ENCODE measurements around the gene TMEM165. TPM values are rescaled to one million over a fixed set of nuclear protein-coding genes. Genes with fewer than 3 reads are reported as not detected.
A peak's percentile ranks its signal among the peaks of the same experiment; 100 is the strongest.
"Not testable (repeated sequence)": the region's sequence is repeated elsewhere in the genome, so short reads cannot be mapped to it uniquely, and the experiment has no call there.

TMEM165 gene, protein sequence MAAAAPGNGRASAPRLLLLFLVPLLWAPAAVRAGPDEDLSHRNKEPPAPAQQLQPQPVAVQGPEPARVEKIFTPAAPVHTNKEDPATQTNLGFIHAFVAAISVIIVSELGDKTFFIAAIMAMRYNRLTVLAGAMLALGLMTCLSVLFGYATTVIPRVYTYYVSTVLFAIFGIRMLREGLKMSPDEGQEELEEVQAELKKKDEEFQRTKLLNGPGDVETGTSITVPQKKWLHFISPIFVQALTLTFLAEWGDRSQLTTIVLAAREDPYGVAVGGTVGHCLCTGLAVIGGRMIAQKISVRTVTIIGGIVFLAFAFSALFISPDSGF
- 75.1 and 79.1 TPM in 2 replicates for total RNA-seq (2014; rRNA removed; shearing (Covaris generic))
- polyA plus RNA-seq (2014; cell fraction: nucleus; rRNA removed), result 86.2 and 121 TPM in 2 replicates

DNA sequence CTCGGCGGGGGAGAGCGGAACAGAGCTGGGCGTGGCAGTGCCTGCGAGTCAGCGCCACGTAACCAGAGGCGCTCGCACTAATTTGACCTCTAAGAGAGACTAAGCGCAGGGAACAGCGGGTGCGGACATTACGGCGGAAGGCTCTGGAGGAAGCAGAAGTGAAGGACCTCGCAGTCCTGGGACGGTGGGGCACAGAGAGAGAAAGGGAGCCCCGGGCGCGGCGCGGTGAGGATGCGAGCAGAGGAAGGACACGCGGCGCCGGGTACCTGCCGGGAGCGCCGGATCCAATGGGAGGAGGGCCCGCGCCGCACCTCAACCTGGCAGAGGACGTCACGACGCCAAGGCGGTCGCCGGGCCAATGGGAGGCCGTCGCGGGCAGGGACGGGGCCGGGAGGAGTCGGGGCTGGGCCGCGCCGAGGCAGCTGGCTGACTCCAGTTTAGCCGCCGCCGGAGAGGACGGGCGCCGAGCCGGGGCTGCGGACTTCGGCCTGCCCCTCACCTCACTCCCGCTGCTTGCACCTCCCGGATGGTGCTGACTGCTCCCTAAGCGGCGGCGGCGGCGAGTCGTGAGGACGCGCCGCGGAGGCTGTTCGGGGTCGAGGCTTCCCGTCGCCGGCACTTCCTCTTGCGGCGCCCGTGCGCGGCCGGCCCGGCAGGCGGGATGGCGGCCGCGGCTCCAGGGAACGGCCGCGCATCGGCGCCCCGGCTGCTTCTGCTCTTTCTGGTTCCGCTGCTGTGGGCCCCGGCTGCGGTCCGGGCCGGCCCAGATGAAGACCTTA, at the start of gene TMEM165:
TSS of gene TMEM165 (plus strand) at position 429 of the 779 bp plus-strand sequence. CDS start at position 662, 233 bp downstream.
- peak; percentile 75 for DNase-seq (ENCODE audit: extremely low read depth, low read depth)

DNA sequence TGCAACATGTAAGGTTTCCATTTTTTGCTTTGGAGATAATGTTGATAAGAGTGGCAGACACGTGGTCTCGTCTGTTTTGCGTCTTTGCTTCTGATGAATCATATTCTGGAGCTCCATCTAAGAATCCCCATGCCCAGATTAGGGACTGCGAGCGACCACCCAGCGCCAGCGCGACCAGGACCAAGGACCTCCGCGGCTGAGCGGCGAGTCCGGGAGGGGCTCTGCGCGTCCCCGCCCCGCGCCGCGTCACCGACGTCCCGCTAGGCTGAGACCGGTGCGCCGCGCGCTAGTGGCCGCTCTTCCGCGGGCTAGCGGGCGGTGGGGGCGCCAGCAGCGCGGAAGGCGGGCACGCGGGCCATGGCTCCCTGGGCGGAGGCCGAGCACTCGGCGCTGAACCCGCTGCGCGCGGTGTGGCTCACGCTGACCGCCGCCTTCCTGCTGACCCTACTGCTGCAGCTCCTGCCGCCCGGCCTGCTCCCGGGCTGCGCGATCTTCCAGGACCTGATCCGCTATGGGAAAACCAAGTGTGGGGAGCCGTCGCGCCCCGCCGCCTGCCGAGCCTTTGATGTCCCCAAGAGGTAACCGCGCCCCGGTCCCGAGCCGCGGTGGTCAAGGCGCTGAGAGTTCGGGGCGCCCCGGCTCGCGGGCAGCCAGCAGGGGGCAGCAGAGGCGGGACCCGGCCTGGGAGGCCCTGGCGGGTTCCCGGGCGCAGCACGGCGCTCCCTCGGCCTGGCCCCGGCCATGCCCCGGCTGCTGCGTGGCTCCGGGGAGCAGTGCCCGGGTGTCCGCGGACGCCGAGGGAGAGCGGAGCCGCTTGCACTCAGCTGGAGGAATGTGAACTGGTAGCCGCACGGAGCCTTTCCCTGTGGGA, 49.5 kb upstream of the TMEM165 start, which contains the start of gene SRD5A3:
TSS of gene SRD5A3 (plus strand) at position 263 of the 871 bp plus-strand sequence. CDS start at position 358, 95 bp downstream.
- peak; percentile 75 for DNase-seq (ENCODE audit: extremely low read depth, low read depth)

DNA sequence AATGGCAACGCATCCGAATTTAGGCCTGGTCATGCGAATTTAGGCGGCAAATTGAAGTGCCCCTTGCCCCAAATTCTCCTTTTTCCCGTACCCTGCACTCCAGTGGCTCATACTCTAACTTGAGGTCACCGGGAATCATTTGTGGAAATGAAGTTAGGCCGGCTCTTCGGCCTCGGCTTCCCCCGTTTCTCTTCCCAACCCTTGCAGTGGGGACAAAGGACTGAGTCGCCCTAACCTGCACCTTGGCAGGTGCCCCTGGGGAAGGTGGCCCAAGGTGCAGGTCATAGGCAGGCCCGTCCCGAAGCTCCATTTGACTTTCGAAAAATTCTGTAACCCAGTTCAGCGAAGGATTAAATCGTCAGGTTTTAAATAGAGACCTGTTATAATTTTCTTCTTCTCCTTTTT, 48.9 kb upstream of the TMEM165 start:
- DNase-seq (ENCODE audit: extremely low read depth, low read depth), result no peak

DNA sequence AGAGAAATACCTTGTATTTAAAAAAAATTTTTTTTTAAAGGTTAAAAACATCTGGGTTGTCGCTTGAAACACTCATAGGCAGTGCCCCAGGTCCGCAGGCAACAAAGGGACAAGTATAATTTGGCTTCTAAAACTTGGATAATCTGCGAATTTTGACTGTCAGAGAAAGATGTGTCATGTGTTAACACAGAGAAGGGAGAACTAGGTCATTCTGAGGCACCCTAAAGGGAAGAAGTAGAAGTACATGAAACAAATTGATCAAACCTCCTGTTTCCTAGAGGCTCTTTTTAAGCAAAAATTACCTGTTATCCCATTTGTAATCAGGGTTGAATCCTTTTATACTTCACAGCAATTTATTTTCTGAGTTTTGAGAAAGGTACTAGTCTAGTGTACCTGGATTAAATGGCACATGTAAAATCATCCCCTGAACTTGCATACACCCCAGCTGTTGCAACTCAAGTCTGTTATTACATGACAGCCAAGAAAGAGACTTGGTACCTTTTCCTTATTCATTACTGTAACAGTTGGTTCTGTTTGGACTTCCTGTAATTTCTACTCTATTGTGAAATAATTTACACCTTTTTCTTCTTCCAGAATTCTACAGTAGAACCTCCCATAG, 48.0 kb upstream of the TMEM165 start:
- DNase-seq (ENCODE audit: extremely low read depth, low read depth), result no peak

DNA sequence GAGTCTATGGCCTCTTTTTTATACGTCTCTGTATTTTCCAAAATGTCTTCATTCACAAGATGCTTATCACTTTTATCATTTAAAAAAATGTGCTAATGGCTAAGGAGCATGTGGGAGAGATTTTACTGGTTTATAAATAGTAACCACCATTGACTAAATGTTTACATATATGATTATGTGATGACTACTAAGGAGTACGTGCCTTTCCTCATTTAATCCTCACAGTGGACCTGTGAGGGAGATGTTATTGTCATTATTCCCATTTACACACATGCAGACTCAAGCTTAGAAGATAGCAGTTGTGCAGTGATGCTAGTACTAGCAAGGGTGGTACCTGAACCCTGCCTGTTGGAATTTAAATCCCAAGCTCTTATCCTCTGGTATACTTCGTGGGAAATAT, 47.3 kb upstream of the TMEM165 start:
- no peak for DNase-seq (ENCODE audit: extremely low read depth, low read depth)

DNA sequence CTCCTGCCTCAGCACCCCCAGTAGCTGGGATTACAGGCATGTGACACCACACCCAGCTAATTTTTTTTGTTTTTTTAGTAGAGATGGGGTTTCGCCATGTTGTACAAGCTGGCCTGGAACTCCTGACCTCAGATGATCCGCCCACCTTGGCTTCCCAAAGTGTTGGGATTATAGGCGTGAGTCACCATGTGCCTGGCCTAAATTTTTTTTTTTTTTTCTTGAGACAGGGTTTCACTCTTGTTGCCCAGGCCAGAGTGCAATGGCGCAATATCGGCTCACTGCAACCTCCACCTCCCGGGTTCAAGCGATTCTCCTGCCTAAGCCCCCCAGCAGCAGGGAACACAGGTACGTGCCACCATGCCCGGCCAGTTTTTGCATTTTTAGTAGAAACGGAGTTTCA, 44.9 kb upstream of the TMEM165 start:
- DNase-seq (ENCODE audit: extremely low read depth, low read depth), result not testable (repeated sequence)

DNA sequence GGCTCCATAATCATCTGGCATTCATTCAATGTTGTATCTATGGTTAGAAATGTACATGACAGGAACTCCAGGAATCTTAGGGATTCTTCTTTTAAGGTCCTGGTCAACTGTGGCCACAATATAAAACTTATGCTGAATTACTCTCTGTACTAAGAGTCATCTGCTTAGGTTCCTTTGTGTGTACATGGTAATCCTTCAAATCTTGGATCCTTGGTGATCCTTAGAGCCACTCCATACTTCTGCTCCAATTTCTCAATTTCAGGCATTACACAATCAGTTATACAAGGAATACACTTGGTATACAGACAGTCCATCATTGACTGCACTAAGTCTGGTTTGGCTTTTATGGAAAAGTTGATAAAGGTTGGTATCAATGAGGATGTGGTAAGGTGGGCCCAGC, 43.9 kb upstream of the TMEM165 start:
- no peak for DNase-seq (ENCODE audit: extremely low read depth, low read depth)

DNA sequence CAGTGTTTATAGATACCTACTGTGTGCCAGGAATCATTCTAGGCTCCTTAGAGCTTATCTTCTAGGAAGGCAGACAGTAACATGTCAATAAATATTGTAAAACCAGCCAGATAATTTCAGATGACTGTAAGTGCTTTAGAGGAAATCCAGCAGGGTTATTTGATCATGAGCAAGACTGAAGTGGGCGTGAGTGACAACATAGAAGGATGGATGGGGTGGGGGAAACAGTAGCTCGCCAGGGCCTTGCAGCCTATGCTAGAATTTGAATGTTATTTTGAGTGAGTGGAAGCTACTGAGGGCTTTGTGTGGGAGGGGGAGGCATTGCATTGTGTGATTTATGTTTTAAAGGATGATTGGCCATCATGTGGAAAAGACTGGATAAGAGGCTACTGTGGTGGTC, 43.0 kb upstream of the TMEM165 start:
- no peak for DNase-seq (ENCODE audit: extremely low read depth, low read depth)

DNA sequence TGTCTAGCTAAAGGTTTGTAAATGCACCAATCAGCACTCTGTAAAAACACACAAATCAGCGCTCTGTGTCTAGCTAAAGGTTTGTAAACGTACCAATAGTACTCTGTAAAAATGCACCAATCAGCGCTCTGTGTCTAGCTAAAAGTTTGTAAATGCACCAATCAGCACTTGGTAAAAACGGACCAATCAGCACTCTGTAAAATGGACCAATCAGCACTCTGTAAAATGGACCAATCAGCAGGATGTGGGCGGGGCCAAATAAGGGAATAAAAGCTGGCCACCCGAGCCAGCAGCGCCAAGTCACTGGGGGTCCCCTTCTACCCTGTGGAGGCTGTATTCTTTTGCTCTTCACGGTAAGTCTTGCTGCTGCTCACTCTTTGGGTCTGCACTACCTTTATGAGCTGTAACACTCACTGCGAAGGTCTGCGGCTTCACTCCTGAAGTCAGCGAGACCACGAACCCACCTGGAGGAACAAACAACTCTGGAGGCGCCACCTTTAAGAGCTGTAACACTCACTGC, 42.5 kb upstream of the TMEM165 start:
- DNase-seq (ENCODE audit: extremely low read depth, low read depth), result not testable (repeated sequence)

DNA sequence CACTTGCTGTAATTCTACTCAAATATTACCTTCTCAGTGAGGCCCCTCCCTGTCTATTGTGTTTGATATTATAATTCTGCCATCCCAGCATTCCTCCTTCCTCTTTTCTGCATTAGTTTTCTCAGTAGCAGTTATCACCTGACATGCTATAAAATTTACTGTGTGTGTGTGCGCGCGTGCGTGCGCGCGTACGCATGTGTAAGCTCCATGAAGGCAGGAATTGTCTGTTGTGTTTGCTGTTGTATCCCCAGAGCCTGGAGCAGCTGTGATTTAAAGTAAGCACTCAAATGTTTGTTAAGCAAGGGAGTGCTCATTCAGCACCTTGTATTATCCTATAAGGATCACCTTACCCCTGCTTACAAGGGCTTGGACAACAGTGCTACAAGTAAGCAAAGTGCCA, 41.1 kb upstream of the TMEM165 start:
- no peak for DNase-seq (ENCODE audit: extremely low read depth, low read depth)

DNA sequence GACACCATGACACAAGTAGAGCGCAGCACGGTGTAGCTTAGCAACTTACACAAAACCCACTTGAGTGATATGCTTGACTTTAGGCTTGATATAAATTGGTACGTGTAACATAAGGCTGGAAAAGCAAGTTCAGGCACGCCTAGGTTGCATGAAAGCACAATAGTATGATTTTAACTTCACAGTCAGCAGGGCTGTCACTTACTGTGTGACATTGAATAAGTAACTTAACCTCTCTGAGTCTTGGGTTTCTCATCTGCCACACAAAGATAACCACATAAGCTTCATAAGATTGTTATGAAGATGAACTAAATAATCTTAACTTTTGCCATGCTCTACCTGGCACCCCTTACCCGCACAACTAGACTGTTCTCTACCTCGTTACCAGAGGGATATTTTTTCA, 40.2 kb upstream of the TMEM165 start:
- DNase-seq (ENCODE audit: extremely low read depth, low read depth), result no peak

DNA sequence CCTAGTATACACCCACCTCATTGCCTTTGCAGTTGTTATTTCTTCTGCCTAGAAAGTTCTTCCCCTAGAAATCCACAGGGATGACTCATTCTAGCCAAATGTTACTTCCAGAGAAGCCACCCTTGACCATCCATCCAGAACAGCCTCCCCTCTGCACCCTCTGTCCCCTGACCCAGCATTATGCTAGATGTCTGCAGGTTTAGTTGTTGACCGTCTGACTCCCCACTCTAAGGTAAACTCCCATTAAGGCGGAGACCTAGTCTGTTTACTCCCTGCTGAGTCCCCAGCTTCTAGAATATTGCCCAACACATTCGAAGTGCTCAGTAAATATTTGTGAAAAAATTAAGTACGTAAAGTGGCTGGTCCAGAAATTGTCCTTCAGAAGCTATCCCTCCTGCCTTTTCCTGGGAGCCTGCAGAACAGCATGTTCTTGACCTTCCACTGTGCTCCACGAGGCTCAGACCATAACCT, 38.7 kb upstream of the TMEM165 start:
- no peak for DNase-seq (ENCODE audit: extremely low read depth, low read depth)

DNA sequence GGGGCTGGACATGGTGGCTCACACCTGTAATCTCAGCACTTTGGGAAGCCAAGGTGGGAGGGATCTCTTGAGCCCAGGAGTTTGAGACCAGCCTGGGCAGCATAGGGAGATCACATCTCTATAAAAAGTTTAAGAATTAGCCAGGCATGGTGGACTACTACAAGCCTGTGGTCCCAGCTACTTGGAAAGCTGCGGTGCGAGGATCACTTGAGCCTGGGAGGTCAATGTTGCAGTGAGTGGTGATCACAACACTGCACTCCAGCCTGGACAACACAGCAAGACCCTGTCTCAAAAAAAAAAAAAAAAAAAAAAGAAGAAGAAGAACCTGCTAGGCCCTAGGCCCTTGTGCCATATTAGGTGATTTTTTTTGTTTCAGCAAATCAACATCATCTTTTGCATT, 37.5 kb upstream of the TMEM165 start:
- no peak for DNase-seq (ENCODE audit: extremely low read depth, low read depth)

DNA sequence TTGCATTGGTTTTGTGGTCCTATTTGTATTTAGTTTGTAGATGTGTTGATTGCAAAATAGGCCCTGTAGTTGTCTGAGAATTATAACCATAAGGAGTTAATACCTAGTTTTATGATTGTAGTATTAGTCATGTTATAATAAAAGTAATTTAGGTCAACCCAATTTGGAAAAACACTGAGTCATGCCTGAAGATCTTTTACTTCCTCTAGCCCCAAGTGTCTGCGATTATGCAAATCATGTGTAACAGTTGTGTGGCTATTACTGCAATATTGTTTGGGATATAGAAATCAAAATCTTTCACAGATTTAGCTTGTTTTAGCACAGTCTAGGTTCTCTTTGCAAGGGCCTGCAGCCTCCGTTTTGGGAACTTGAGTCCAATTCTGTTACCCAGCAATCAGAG, 37.1 kb upstream of the TMEM165 start:
- DNase-seq (ENCODE audit: extremely low read depth, low read depth), result peak; percentile 43

DNA sequence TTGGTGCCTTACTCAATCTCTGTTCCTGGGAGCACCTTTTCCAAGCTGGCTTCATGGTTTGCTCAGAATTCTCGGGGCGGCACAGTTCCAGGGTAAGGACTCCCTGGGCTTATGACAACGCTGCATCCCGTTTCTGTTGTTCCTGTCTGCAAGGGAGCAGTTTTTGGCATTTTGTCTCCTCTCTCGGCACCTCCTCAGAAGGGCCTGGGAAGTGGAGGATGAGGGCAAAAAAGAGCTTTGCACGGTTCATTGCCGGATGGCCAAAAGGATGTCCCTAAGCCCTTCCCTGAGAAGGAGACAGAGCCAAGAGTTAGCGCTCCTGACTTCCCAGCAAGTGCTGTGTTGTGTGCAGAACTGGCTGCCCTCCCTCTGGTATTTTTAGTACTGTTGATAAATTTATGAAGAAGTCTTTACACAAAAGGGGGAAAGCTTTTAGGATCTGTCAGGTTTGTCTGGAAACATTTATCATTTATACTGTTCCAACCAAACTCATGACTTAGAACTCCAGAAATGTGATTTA, 36.3 kb upstream of the TMEM165 start:
- DNase-seq (ENCODE audit: extremely low read depth, low read depth), result no peak

DNA sequence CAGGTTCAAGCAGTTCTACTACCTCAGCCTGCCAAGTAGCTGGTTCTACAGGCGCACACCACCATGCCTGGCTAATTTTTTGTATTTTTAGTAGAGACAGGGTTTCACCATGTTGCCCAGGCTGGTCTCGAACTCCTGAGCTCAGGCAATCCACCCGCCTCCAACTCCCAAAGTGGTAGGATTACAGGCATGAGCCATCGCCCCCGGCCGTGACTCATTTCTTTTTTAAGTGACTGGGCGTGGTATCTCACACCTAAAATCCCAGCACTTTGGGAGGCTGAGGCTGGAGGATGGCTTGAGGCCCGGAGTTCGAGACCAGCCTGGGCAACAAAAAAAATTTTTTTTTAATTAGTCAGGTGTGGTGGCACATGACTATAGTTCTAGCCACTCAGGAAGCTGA, 32.8 kb upstream of the TMEM165 start:
- not testable (repeated sequence) for DNase-seq (ENCODE audit: extremely low read depth, low read depth)

DNA sequence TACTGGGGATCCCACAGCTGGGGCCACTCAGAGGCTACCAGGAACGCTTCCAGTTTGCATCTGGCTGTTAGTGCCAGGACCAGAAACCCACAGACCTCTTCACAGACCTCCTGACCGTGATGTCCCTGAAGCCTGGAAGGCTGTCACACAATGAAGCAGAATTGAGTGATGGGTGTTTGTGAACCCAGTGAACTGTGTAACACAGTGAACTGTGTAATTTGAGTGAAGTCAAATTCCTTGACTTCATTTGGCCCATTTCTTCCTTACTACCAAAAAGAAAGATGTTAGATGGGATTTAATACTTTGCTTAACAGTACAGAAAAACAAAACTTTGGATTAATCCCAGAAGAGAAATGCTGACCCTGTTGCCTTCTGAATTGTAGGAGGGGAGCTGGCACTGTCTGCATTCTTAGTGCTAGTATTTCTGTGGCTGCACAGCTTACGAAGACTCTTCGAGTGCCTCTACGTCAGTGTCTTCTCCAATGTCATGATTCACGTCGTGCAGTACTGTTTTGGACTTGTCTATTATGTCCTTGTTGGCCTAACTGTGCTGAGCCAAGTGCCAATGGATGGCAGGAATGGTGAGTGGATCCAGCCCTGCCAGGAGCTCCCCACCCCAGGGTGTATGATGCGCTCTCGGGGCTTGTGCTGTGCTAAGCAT, 31.9 kb upstream of the TMEM165 start:
- DNase-seq (ENCODE audit: extremely low read depth, low read depth), result no peak

DNA sequence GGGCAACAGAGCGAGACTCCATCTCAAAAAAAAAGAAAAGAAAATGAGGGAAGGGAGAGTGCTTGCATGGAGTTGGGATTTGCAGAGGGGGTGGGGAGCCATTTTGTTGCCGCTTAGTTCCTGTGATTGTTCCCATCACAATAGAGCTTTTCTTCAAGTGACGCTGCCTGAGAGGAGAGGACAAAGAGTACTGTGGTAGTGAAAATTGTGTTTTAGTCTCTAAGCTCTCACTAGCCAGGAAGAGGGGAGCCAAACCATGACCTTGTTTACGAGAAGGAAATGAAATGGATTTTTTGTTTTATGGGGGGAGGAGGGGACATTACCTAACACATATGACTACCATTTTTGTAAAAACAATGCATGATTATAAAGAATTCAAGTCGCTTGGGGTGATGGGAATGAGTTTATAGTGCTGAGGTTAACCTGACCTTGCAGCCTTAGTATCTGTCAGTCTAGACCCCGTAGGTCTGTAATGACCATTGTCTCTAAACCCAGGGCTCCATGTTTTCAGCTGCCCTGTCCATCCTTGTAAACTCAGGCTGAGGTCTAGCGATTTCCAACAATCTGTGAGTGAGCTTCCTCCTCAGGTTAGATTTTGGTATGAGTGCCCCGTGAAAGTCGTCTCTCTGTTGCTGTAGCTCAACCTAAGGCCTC, 30.9 kb upstream of the TMEM165 start:
- DNase-seq (ENCODE audit: extremely low read depth, low read depth), result no peak

DNA sequence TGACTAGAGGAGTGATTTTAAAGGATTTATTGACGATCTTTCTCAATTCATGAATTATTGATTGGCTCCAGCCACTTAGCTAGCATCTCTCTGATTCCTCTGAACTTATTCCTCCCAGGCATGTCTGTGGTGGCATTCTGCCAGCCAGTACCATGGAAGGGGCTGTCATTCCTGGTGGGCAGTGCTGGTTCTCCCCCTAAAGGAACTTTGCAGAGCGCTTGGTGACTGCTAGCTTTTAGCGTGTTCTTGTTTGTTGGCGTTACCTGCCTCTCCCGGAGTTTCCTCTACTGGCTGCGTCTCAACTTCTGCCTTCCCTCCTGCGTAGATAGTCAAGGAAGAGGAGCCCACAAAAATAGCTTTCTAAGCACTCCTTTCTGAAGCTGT, 30.4 kb upstream of the TMEM165 start:
- no peak for DNase-seq (ENCODE audit: extremely low read depth, low read depth)

Data from NCI-H460 (cell line).